Measurements from ENCODE around the gene CGN. TPM values are rescaled to one million over a fixed set of nuclear protein-coding genes. Genes with fewer than 3 reads are reported as not detected.

The CGN gene
- total RNA-seq, 4 donors from 2014 or later, result 3.3 to 26.1 (median 15.1) TPM

GRCh38 chr1:151568626-151569088 is 57.5 kb downstream of the CGN start:
- H3K36me3 ChIP-seq, result peaks cover 0 to 76% (median 4%) of the 10 kb centered on the region in 3 donors
- H3K27me3 ChIP-seq, result no peaks in the 10 kb centered on the region
- H3K4me1 ChIP-seq, result peaks cover 0 to 67% (median 3%) of the 10 kb centered on the region in 3 donors
- H3K4me3 ChIP-seq, result no peak overlapping the region
- no peak for DNase-seq
- H3K9me3 ChIP-seq, result no peaks in the 10 kb centered on the region
- 33 to 61% methylated on average over 3 of the region's 3 CpGs for WGBS, 2 donors
- intact Hi-C loops (cut with DNase I), result no loop called here
- no peak for TF ChIP-seq POLR2A (IDR thresholded peaks at IDR 0.05)
- no peak for TF ChIP-seq CTCF (IDR thresholded peaks at IDR 0.05)
- peak overlapping the region in 3 of 4 donors; percentile 10 to 85 (median 48) for H3K27ac ChIP-seq

GRCh38 chr1:151570819-151571218 is 59.6 kb downstream of the CGN start:
- DNase-seq, result no peak
- H3K36me3 ChIP-seq, result peaks cover 0 to 69% (median 4%) of the 10 kb centered on the region in 3 donors
- intact Hi-C loops (cut with DNase I), result no loop called here
- H3K9me3 ChIP-seq, result no peaks in the 10 kb centered on the region
- TF ChIP-seq CTCF (IDR thresholded peaks at IDR 0.05) (no peak), POLR2A (IDR thresholded peaks at IDR 0.05) (no peak)
- H3K27ac ChIP-seq, result peak overlapping the region in 3 of 4 donors; percentile 15 to 85 (median 48)
- peaks cover 8 to 80% (median 11%) of the 10 kb centered on the region in 3 donors for H3K4me1 ChIP-seq
- WGBS, 2 donors, result 45 to 86% methylated on average over 1 of the region's 1 CpG
- H3K4me3 ChIP-seq, result no peak overlapping the region
- no peaks in the 10 kb centered on the region for H3K27me3 ChIP-seq

GRCh38 chr1:151574575-151575529 is 63.7 kb downstream of the CGN start:
- Histone ChIP-seq H3K4me1 (peaks cover 5 to 79% (median 11%) of the 10 kb centered on the region in 3 donors), H3K9me3 (no peaks in the 10 kb centered on the region), H3K27ac (peak overlapping the region; percentile 67 to 85 (median 82)), H3K4me3 (no peak overlapping the region), H3K27me3 (no peaks in the 10 kb centered on the region), H3K36me3 (peaks cover 0 to 73% (median 4%) of the 10 kb centered on the region in 3 donors)
- DNase-seq, result no peak
- intact Hi-C loops (cut with DNase I), result no loop called here
- TF ChIP-seq CTCF (IDR thresholded peaks at IDR 0.05) (peak in 1 of 6 experiments; percentile 10), POLR2A (IDR thresholded peaks at IDR 0.05) (no peak)
- 28 to 43% methylated on average over 5 to 11 of the region's 12 CpGs for WGBS, 2 donors

GRCh38 chr1:151577173-151577572 is 66.0 kb downstream of the CGN start:
- H3K36me3 ChIP-seq, result peaks cover 0 to 77% (median 12%) of the 10 kb centered on the region in 3 donors
- no peak overlapping the region for H3K27ac ChIP-seq
- TF ChIP-seq POLR2A (IDR thresholded peaks at IDR 0.05) (no peak), CTCF (IDR thresholded peaks at IDR 0.05) (no peak)
- no peaks in the 10 kb centered on the region for H3K27me3 ChIP-seq
- H3K4me3 ChIP-seq, result no peak overlapping the region
- WGBS, 2 donors, result 90 to 100% methylated on average over 2 of the region's 2 CpGs
- H3K9me3 ChIP-seq, result no peaks in the 10 kb centered on the region
- intact Hi-C loops (cut with DNase I), result no loop called here
- peaks cover 5 to 70% (median 16%) of the 10 kb centered on the region in 3 donors for H3K4me1 ChIP-seq
- DNase-seq, result no peak

- DNase-seq, result no peak
- no peaks in the 10 kb centered on the region for H3K9me3 ChIP-seq
- H3K4me3 ChIP-seq, result no peak overlapping the region
- intact Hi-C loops (cut with DNase I), result no loop called here
- no peak for TF ChIP-seq CTCF (IDR thresholded peaks at IDR 0.05)
- no peak for TF ChIP-seq POLR2A (IDR thresholded peaks at IDR 0.05)
- H3K27me3 ChIP-seq, result no peaks in the 10 kb centered on the region
- 79 to 80% methylated on average over 1 of the region's 1 CpG for WGBS, 2 donors
- peak overlapping the region in 3 of 4 donors; percentile 23 to 65 (median 30) for H3K27ac ChIP-seq
- H3K4me1 ChIP-seq, result peaks cover 14 to 70% (median 17%) of the 10 kb centered on the region in 3 donors
- H3K36me3 ChIP-seq, result peaks cover 0 to 78% (median 12%) of the 10 kb centered on the region in 3 donors
Observed at GRCh38 chr1:151578941-151579340, 67.8 kb downstream of the CGN start.
